ENCODE measurements around the gene PLOD3. TPM values are rescaled to one million over a fixed set of nuclear protein-coding genes. Genes with fewer than 3 reads are reported as not detected.

PLOD3 gene
- total and polyA plus RNA-seq, 2 experiments from 2014 or later: 149 to 189 TPM

DNA sequence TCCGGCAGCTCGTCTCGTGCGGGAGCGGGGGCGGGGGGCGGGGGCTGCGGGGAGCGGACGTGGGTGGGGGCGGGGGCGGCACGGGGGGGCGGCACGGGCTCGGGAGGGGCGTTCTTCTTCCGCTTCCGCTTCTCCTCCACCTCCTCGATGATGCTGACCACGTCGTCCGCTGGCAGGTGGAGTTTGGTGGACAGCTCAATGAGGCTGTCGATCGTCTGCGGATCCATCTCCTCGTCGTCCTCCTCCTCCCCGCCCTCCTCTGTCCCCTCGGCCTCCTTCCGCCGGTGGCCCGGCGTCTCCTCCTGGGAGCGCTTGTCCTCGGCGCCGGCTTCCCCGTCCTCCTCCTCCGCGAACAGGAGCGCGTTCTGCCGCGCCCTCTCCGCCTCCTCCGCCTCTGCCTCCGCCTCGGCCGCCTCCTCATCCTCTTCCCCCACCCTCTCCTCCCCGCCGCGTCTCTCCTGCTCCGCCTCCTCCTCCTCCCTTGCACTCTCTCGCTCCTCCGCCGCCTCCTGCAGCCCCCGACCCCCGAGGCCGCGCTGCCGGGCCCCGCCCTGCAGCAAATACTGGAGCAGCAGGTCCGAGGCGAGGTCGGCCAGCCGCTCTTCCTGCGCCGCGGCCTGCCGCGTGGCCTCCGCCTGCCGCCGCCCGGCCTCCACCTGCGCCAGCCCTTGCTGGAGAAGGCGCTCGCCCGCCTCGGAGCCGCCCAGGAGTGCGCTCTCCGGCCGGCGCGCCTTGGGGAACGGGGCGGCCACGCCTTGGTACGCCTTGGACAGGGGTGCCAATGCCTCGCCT lies 53.9 kb downstream of the PLOD3 start:
- in situ Hi-C loops (cut with MboI): no loop called here
- no peak for TF ChIP-seq EZH2 (IDR thresholded peaks at IDR 0.05; ENCODE audit: insufficient read depth, poor library complexity, severe bottlenecking)
- no peak for TF ChIP-seq EZH2phosphoT487 (IDR thresholded peaks at IDR 0.05; ENCODE audit: insufficient read depth, low read depth)
- DNase-seq: peak; percentile 30
- no peaks in the 10 kb centered on the region for H3K9me2 ChIP-seq (ENCODE audit: insufficient read depth)
- 2 to 6% methylated on average over 37 to 78 of the region's 92 CpGs for WGBS, 2 experiments (ENCODE audit: low coverage in 1 of 2, low lambda C conversion rate in 2 of 2, missing lambda C conversion rate in 2 of 2)
- peaks cover 13% of the 10 kb centered on the region for H3F3A ChIP-seq (ENCODE audit: insufficient read depth)
- no peak overlapping the region for H3K9ac ChIP-seq
- H3K4me3 ChIP-seq: peak overlapping the region; percentile 48
- H2AFZ ChIP-seq: no peak overlapping the region
- H4K20me1 ChIP-seq (ENCODE audit: insufficient read depth): no peaks in the 10 kb centered on the region
- H3K27ac ChIP-seq: no peak overlapping the region
- H3K27me3 ChIP-seq (replicated peaks; ENCODE audit: insufficient read depth): 0 out of 2 replicates have a peak, but pooled peaks cover 11% of the 10 kb centered on the region
- peak overlapping the region; percentile 49 for H3K4me2 ChIP-seq (ENCODE audit: unreplicated experiment)
- H3K9me3 ChIP-seq (ENCODE audit: low read depth): no peaks in the 10 kb centered on the region
- 0 out of 2 replicates have a peak, but pooled peaks cover 10% of the 10 kb centered on the region for H3K4me1 ChIP-seq (ENCODE audit: insufficient read depth)
- no peaks in the 10 kb centered on the region for H3K79me2 ChIP-seq (ENCODE audit: insufficient read depth)
- H3K36me3 ChIP-seq (ENCODE audit: low read depth): no peaks in the 10 kb centered on the region

DNA sequence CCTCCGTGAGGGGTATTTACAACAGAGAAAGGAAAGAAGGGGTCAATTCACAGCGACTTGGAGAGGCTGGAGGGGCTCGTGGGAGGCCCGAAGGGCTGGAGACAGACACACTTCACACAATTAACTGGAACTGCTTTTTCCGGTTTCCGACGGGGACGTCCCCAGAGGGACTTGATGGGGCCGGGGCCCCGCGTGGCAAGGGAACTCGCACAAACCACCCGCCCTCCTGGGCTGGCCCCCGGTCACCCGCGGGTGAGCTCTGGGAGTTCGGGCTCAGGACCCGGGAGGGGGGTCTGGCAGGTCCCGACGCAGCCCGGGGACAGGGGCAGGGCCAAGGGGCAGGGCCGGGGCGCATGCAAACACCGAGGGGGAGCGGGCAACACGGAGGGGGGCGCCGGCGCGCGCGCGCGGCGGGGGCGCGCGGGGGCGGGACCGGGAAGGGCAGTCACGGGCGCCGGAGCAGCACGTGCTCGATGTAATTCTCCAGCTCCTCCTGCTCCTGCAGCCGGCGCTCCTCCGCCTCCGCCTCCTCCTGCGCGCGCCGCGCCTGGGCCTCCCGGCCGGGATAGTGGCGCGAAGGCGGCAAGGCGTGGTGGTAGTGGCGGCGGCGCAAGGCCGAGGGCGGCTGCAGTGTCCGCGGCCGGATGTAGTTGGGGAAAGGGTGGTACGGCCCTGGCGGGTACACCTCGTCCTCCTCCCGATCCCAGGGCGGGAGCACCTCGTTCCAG lies 54.7 kb downstream of the PLOD3 start:
- Histone ChIP-seq H3K27me3 (replicated peaks; ENCODE audit: insufficient read depth) (0 out of 2 replicates have a peak, but pooled peaks cover 9% of the 10 kb centered on the region), H3K9me3 (ENCODE audit: low read depth) (no peaks in the 10 kb centered on the region), H3K4me3 (peak overlapping the region; percentile 48), H3K9ac (no peak overlapping the region), H3K79me2 (ENCODE audit: insufficient read depth) (peaks cover 3% of the 10 kb centered on the region; the same call in 1 of the 2 replicates), H3K9me2 (ENCODE audit: insufficient read depth) (no peaks in the 10 kb centered on the region), H3K36me3 (ENCODE audit: low read depth) (no peaks in the 10 kb centered on the region), H3K4me1 (ENCODE audit: insufficient read depth) (0 out of 2 replicates have a peak, but pooled peaks cover 10% of the 10 kb centered on the region), H3F3A (ENCODE audit: insufficient read depth) (peaks cover 6% of the 10 kb centered on the region), H2AFZ (no peak overlapping the region), H3K27ac (no peak overlapping the region), H3K4me2 (ENCODE audit: unreplicated experiment) (peak overlapping the region; percentile 43), H4K20me1 (ENCODE audit: insufficient read depth) (no peaks in the 10 kb centered on the region)
- TF ChIP-seq EZH2 (IDR thresholded peaks at IDR 0.05; ENCODE audit: insufficient read depth, poor library complexity, severe bottlenecking): no peak
- TF ChIP-seq EZH2phosphoT487 (IDR thresholded peaks at IDR 0.05; ENCODE audit: insufficient read depth, low read depth): no peak
- DNase-seq: peak; percentile 80
- WGBS, 2 experiments (ENCODE audit: low coverage in 1 of 2, low lambda C conversion rate in 2 of 2, missing lambda C conversion rate in 2 of 2): 5 to 9% methylated on average over 36 to 72 of the region's 74 CpGs
- in situ Hi-C loops (cut with MboI): no loop called here

DNA sequence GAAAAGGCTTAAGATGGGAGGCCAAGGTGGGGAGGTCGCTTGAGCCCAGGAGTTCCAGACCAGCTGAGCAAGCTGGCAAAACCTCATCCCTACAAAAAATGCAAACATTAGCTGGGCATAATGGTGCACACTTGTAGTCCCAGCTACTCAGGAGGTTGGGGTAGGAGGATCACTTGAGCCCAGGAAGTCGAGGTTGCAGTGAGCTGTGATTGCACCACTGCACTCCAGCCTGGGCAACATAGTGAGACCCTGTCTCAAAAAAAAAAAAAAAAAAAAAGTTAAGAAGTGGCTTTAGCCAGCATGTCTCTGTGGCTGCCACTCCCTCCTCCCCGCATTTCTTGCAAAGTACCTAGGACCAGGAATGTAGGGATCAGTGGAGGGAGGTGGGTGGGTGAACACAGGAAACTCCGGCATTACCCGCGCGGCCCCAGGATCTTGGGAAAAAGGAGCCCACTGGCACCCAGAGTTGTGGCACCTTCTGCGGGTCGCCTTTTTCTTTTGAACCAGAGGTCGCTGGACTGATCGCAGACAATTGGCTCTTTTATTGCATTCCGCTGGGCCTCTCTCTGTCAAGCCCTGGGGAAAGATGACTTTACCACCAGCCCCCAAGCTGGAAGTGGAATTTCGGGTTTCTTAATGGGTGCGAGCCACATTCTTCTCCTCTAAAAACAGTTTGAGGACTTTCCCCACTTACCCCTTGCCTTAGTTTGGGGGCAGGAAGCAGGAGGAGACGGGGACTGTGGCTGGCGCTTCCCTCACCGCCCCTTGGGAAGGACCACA lies 55.5 kb downstream of the PLOD3 start:
- Histone ChIP-seq H3K9ac (no peak overlapping the region), H3K4me1 (ENCODE audit: insufficient read depth) (0 out of 2 replicates have a peak, but pooled peaks cover 10% of the 10 kb centered on the region), H3K79me2 (ENCODE audit: insufficient read depth) (peaks cover 9% of the 10 kb centered on the region; the same call in 1 of the 2 replicates), H3K4me2 (ENCODE audit: unreplicated experiment) (no peak overlapping the region), H3F3A (ENCODE audit: insufficient read depth) (peaks cover 4% of the 10 kb centered on the region; the same call in 1 of the 2 replicates), H4K20me1 (ENCODE audit: insufficient read depth) (no peaks in the 10 kb centered on the region), H3K9me3 (ENCODE audit: low read depth) (no peaks in the 10 kb centered on the region), H3K27ac (no peak overlapping the region), H3K4me3 (no peak overlapping the region), H3K27me3 (replicated peaks; ENCODE audit: insufficient read depth) (0 out of 2 replicates have a peak, but pooled peaks cover 1% of the 10 kb centered on the region), H2AFZ (no peak overlapping the region), H3K9me2 (ENCODE audit: insufficient read depth) (no peaks in the 10 kb centered on the region), H3K36me3 (ENCODE audit: low read depth) (peaks cover 5% of the 10 kb centered on the region; the same call in 1 of the 2 replicates)
- no peak for TF ChIP-seq EZH2 (IDR thresholded peaks at IDR 0.05; ENCODE audit: insufficient read depth, poor library complexity, severe bottlenecking)
- TF ChIP-seq EZH2phosphoT487 (IDR thresholded peaks at IDR 0.05; ENCODE audit: insufficient read depth, low read depth): no peak
- no peak for DNase-seq
- WGBS, 2 experiments (ENCODE audit: low coverage in 1 of 2, low lambda C conversion rate in 2 of 2, missing lambda C conversion rate in 2 of 2): 91% methylated on average over 17 of the region's 17 CpGs
- in situ Hi-C loops (cut with MboI): no loop called here

DNA sequence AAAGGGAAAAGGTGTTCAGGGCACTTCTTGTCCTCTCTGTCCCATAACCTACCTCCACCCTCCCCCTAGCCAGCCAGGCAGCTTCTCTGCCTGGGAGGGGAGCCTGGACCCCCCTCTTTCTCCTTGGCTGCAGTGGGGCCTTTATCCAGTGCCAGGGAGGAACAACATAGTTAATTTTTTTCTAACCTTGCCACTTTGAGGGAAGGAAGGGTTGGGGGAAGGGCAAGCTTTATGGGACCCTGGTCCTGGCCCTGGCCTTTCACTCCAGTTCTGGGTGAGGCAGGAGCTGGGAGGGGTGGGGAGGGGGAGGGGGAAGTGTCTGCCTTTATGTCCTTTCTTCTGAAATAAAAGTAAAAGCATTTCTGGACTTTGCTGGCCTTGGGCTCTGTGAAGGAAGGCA lies 56.5 kb downstream of the PLOD3 start:
- Histone ChIP-seq H3K79me2 (ENCODE audit: insufficient read depth) (peaks cover 15% of the 10 kb centered on the region), H3K27ac (no peak overlapping the region), H3K9ac (no peak overlapping the region), H2AFZ (no peak overlapping the region), H4K20me1 (ENCODE audit: insufficient read depth) (no peaks in the 10 kb centered on the region), H3K4me3 (no peak overlapping the region), H3K9me3 (ENCODE audit: low read depth) (no peaks in the 10 kb centered on the region), H3K4me1 (ENCODE audit: insufficient read depth) (0 out of 2 replicates have a peak, but pooled peaks cover 9% of the 10 kb centered on the region), H3K27me3 (replicated peaks; ENCODE audit: insufficient read depth) (no peaks in the 10 kb centered on the region), H3F3A (ENCODE audit: insufficient read depth) (peaks cover 4% of the 10 kb centered on the region; the same call in 1 of the 2 replicates), H3K36me3 (ENCODE audit: low read depth) (peaks cover 6% of the 10 kb centered on the region; the same call in 1 of the 2 replicates), H3K4me2 (ENCODE audit: unreplicated experiment) (no peak overlapping the region), H3K9me2 (ENCODE audit: insufficient read depth) (no peaks in the 10 kb centered on the region)
- DNase-seq: no peak
- in situ Hi-C loops (cut with MboI): no loop called here
- TF ChIP-seq EZH2 (IDR thresholded peaks at IDR 0.05; ENCODE audit: insufficient read depth, poor library complexity, severe bottlenecking) (no peak), EZH2phosphoT487 (IDR thresholded peaks at IDR 0.05; ENCODE audit: insufficient read depth, low read depth) (no peak)

Data from GM23248 (cell line).